A549 treated with DMSO at 1 μM for 4 hours (cell line): ENCODE results near the gene MAP9. TPM values are rescaled to one million over a fixed set of nuclear protein-coding genes. Genes with fewer than 3 reads are reported as not detected.

Experiments used
- total RNA-seq: library from RNA; stranded (reverse); fragments of 200-300 nt; extraction: Qiagen RNA extraction; gene quantifications from 5 replicates; pipeline ENCODE4 v1.2.3, GENCODE V29; 2022; ENCODE audit warnings: low read depth

Gene MAP9
- total RNA-seq = 4.7 to 8.3 TPM (median 6.7 TPM) in 5 replicates

GRCh38 chr4:155376387-155377268, at the start of gene MAP9:
Gene MAP9, minus strand, starts transcription at chr4:155376965. Its CDS starts 1,115 bp downstream, at chr4:155375850.

Other genes with a start within 250 kb of the MAP9 start
- gene NPY2R, start 168.3 kb downstream of the MAP9 start, total RNA-seq = 0.02 to 0.08 TPM (median 0.08 TPM) in 4 of 5 replicates, not detected in the other